ENCODE data around the gene MLKL.
A peak's percentile ranks its signal among the peaks of the same experiment; 100 is the strongest.
"Not testable (repeated sequence)": the region's sequence is repeated elsewhere in the genome, so short reads cannot be mapped to it uniquely, and the experiment has no call there.

Gene MLKL

DNA sequence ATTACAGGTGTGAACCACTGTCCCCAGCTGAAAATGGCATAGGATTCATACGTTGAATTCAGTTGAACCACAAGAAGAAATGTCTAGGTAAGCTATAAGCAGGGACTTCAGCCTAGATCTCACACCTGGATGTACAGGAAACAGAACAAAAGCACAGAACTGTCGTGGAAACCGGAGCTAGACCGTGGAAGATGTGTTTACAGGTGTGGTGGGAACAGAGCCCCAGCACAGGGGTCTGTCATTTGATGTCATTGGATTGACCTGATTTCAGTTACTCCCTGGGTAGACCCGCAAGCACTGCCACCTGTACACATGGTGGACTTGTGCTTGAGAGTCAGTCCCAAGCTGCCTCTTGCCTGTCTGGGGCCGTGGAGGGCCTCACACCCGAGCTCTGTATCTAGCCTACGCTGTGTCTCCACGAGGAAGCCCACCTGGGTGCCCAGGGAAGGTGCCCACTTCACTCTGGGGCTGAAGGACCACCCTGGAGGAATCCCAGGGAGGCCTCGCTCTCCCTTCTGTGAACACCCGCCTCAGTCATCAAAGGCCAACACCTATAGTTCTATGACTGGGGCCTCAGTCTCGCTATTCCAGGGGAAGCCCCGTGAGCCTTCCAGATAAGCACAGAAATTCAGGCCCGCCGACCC, 32.2 kb upstream of the MLKL start:
- DNase-seq (ENCODE audit: low read depth), result no peak

DNA sequence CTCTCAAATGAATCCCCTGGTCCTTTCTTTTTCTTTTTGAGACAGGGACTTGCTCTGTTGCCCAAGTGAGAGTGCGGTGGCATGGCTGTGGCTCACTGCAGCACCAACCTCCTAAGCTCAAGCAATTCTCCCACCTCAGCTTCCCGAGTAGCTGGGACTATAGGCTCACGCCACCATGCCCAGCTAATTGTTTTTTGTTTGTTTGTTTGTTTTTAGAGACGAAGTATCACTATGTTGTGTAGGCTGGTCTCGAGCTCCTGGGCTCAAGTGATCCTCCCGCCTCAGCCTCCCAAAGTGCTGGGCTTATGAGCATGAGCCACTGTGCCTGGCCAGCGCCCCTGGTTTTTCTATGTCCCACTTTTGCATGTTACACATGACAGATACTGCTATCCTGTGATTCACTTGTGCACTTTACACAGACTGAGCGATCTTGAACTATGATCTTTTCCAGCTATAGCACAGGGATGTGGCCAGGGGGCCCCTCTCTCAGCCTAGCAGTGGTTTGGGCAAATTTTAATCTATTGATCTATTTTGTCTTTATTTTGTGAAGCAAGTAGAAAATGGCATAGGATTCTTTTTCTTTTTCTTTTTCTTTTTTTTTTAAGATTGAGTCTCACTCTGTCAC, 31.3 kb upstream of the MLKL start:
- DNase-seq (ENCODE audit: low read depth), result no peak

DNA sequence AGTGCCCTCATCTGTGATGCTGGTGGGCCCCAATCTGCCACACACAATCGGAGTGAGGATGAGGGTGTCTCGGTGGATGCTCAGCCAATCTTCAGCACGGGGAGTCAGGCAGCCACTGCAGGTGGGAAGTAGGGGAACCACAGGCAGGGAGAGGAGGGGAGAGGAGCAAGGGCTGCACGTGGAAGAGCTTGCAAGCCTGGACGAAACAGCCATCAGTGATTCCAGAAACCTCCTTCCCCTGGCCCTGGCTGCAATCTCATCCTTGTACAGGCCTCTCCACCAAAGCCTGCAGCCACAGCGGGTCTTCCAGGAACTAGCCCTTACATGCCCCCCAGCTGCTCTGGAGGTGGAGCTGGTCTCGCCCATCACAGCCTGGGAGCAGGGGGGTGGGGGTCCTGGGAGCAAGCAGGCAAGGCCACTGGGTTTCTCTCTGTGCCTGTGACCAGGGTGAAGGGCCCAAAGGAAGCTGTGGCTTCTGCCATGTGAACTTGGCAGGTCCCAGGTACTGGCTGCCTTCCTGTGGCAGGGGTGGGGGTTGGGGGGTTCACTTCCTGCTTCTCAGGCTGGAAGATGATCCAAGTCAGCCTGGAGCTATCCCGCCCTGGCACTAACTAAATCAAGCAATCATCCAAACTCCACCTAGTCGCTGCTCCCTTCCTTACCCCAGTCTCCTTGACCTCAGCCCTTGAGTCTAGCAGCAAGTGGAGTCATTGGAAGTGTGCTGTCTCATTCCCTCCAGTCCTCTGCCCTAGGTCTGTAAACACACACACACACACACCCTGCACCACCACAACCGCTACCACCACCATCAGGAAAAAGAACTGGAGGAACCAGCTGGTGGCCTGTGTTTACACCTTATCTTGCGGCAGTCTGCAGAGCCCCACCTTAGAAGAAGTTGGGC, 29.4 kb upstream of the MLKL start:
- no peak for DNase-seq (ENCODE audit: low read depth)

DNA sequence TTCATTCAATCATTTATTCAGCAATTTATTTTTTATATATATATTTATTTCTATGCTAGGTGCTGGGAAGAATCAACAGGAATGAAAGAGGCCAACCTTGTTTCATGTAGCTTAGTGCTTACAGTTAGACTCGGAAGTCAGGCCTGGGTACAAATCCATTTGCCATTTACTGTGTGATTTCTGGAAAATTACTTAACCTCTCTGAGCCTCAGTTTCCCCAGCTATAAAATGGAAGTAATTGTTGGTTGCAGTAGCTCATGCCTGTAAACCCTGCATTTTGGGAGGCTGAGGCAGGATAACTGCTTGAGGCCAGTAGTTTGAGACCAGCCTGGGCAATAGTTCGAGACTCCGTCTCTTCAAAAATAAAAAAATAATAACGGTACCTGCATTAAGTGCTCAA, 27.2 kb upstream of the MLKL start:
- no peak for DNase-seq (ENCODE audit: low read depth)

DNA sequence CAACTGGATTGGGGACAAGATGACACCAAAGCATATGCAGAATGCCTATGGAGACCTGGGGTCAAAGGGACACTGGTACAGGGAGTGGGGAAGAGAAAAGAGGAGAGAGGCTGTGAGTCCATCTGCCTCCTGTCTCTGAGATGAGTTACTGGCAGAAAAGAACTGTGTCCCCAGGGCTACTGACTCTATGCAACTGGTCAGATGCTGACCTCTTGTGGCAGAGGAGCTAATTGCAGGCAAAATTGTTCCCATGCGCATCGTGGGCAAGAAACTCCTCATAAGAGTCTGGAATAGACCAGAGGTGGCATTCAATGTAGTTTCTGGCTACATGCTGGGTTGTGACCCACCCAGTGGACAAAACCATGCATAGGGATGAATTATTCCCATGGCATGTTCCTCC, 26.1 kb upstream of the MLKL start:
- DNase-seq (ENCODE audit: low read depth), result no peak

DNA sequence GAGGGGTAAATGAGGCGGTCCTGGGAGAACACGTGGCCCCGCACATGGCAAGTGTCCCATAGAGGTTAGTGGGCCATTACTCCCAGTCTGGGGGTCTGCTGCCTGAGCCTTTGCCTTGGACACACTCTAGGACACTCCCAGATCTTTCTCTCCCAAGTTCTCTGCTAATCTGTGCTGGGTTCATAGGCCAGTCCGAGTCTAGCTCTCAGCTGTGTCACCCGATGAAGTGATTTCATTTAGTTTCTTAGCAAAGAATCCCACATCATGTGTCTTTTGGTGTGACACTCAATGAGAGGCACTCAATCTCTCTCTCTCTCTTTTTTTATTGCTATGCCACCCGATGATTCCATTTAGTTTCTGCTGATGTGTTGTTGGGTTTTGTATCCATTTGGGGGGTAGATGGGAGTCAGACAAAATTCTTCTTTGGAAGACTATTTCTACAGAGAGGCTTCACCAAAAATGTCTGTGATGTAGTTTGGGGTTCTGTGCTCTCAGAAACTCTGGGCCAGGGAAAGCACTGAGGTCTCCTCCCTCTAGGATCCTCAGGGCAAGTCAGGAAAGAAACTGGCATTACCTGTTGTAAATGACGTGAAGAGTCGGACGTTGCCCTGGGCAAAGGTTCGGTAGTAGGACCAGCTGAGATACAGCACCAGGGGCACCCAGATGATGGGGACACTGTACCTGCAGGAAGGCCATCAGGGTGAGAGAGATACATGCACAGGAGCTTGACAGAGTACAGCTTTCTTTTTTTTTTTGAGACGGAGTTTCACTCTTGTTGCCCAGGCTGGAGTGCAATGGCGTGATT, 25.2 kb upstream of the MLKL start:
- DNase-seq (ENCODE audit: low read depth), result no peak

DNA sequence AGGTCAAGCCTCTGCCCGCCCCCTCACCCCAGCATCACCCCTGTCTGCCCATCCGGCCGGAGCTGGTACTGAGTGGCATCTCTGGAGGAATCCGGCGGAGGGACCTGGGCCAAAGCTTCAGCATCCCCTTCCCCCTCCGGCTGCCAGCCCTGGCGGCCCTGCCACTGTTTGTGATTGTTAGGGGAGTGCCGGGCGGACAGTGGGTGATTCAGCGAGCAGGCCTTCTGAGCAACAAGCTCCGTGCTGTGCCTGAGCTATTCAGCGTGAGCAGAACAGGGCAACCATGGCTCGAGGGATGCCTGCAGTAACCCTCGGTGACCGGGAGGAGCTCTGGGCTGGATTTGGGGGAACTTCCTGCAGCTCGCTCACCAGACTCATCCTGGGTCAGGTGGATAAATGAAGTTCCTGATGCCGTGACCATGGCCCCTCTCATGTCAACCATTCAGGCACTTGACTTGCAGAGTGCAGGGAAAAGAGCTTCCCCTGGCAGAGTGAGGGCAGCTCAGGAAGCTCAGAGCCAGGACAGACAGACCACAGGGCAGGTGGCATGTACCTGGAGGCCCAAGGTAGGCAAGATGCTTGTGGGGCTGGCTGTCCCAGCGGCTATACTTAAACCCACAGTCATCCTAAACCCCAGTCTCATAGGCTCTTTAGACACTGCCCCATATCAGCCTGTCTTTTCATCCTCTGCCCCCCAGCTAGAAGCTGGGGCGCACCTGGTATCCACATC, 24.3 kb upstream of the MLKL start:
- peak; percentile 52 for DNase-seq (ENCODE audit: low read depth)

DNA sequence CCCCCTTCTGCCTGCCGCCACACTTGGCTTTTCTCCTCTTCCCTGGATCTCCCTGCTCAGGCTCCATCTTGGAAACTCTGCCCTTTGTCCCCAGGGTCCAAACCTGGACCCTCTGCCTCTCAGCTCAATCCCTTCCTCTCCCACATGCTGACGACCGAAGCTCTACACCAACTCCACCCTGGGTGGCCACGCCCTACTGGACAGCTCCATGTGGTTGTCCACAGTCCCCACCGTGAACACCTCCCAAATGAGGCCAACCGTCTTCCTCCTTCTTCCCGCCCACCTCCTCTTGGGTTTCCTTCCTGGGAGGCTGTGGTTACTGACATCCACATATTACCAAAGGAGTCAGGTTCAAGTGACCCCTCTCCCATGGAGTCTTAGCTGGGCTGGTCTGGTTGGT, 22.6 kb upstream of the MLKL start:
- DNase-seq (ENCODE audit: low read depth), result no peak

DNA sequence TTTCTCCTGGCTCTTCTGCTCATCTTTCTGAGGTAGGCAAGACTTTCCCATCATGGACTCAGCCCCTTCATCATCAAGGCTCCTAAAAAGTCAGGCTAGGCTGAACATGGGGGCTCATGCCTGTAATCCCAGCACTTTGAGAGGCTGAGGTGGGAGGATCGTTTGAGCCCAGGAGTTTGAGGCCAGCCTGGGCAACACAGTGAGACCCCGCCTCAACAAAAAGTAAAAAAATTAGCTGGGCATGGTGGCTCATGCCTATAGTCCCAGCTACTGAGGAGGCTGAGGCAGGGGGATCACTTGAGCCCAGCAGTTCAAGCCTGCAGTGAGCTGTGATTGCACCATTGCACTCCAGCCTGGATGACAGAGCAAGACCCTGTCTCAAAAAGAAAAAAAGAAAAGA, 21.5 kb upstream of the MLKL start:
- not testable (repeated sequence) for DNase-seq (ENCODE audit: low read depth)

DNA sequence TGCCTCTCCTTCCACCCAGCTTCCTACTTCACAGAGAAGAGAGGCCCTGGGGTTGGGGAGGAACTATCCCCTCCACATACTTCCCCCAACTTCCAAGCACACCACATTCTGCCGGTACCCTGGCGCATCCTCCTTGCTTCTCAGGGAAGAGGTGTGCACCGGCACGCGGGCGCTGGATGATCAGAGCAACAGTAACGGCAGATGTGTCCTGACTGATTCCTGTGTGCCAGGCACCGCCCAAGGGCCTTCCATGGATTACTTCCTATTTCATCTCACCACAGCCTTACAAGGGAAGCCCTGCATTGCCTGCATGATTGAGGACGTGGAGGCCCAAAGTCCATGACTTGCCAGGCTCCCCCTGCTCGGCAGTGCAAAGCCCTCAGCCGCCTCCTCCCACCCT, 21.1 kb upstream of the MLKL start:
- DNase-seq (ENCODE audit: low read depth), result no peak

DNA sequence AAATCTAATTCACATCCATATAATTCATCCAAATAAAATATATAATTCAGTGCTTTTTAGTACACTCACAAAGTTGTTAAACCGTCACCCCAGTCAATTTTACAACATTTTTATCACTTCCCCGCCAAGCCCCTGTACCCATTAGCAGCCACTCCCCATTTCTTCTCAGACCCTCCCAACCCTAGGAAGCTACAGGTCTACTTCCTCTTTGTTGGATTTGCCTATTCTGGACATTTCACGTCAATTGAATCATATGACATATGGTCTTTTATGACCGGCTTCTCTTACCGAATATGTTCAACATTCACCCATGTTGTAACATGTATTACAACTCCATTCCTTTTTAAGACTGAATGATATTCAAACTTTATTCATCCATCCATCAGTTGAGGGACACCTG, 19.9 kb upstream of the MLKL start:
- DNase-seq (ENCODE audit: low read depth), result no peak

DNA sequence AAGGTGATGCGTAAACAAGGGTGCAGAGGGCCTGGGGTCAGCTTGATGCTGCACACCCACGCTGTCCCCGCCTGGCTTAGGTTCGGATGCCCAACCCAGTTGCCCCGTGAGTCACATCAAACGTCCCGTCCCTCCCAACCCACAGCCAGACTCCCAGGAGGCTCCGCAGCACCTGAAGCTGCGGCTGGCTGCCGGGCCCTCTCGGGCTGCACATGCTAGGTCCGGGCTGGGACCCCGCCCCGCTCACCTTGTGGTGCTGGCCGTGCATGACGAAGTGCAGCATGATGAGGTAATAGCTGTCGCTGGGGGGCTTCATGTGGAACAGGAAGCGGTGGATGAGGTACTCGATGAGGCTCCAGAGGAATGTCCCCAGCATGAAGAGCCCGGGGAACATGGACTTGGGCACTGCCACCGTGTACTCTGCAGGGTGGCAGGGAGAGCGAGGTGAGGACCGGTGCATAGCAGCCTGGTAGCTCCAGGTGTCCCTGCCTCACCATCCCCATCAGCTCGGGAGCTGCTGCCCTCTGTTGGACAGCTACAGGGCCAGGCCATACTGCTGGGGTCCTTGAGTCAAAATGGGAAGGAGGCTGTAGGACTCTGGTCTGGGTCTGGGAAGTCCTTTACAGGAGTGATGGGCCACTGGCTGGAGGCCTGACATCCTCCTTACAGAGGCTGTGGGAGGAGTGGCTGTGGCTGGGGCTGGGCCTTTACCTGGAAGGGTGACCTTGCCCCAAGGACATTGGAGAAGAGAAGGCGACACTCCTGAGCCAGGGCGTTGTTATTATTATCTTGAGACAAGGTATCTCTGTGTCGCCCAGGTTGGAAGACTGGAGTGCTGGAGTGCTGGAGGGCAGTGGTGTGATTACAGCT, 18.3 kb upstream of the MLKL start:
- no peak for DNase-seq (ENCODE audit: low read depth)

DNA sequence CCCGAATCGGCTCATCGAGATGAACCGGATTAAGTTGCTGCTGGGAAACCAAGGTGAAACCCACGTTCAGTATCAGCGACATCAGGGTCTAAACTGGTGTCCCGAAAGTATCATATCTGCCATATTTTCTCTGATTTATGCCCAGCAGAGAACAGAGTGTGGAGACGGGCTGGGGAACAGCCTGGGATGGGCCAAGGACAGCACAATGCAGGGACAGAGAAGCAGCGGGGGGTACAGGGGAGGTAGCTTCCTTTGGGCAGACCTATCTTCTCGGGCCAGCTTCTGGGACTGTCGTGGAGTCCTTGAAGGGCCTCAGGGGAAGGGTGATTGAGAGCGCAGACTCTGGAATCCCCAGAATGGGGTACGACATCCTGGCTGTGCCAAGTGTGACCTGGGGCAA, 17.5 kb upstream of the MLKL start:
- DNase-seq (ENCODE audit: low read depth), result no peak

DNA sequence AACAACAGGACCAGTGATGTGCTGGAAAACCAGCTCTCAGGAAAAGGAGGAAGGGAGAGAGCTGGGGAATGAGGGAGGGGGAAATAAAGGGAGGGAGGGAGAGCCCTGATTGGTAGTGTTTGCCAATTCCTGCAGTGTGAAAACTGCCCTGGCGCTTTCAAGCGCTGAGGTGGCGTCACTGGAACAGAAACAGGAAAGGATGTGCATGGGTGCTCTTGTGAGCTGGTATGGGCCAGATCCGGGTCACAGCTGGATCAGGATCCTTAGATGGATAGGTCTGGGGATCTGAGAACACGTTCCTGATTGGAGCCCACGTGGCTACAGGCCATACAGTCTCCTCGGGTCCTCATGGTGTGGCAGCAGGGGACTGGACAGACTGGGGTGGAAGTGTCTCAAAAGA, 16.7 kb upstream of the MLKL start:
- DNase-seq (ENCODE audit: low read depth), result no peak

DNA sequence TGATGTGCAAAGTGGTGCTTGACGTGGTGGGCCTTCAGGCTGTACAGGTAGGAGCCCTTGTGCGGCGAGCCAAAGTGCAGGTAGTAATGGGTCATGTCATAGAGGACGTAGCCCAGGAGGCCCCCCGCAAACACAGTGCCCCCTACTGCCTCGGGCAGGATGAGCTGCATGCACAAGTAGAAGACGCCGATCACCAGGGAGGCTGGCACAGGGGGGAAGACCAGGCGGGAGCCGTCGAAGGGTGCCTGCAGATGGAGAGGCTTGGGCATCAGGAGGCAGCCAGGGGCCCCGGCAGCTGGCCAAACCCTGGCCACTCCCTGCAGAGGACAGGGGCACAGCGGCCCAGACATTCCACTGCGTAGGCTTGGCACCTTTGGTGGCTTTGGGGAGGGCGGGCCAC, 15.7 kb upstream of the MLKL start:
- DNase-seq (ENCODE audit: low read depth), result no peak

DNA sequence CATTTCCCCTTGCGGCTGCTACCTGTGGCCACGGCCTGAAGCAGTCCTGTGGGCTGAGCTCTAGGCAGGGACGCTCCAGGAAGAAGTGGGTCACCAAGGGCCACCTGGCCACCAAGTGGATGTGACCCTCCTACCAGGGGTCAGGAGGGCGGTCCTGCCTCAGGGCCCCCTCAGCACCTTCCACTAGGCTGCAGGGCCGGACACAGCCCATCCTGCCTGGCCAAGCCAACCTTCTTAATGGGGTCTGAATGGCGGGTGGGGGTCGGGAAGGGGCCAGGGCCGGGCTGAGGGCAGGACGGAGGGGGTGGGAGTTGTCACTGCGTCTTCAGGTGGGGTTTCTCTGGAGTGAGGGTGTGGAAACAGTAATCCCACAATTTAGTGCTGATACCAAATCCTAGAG, 13.2 kb upstream of the MLKL start:
- no peak for DNase-seq (ENCODE audit: low read depth)

DNA sequence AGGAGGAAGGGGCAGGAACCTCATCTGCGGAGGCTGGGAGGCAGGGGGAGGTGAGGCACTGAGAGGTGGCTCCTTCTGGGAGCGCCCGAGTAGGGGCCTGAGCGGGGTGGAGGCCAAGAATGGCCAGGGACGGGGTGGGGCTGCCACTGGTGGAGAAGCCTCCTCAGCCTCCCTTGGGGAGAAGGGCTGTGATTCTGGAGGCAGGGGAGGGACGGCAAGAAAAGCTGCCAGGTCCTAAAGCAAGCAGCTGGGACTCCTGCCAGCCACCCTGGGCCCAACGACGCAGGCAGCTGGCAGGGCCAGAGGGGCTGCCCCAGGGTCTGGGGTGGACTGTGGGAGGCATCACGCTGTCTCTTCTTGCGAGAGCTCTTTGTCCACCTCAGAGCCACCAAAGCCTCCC, 12.7 kb upstream of the MLKL start:
- DNase-seq (ENCODE audit: low read depth), result no peak

DNA sequence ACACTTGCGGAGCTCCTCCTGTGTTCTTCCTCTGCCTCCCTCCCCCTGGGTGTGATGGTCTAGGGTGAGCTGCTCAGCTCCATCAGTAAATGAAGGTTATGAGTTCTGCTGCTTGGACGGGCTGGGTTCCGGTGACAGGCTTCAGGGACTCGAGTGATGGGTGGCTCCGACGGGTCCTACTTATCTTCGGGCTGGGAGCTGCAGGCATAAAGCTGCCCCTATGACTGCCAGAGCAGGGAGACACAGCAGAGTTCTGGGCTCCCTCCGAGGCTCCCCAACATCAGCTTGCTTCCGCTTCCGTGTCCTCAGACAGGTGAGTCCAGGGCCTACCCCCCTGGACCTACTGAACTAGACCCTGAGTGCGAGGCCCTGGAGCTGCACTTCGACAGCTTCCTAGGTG, 11.3 kb upstream of the MLKL start:
- no peak for DNase-seq (ENCODE audit: low read depth)

DNA sequence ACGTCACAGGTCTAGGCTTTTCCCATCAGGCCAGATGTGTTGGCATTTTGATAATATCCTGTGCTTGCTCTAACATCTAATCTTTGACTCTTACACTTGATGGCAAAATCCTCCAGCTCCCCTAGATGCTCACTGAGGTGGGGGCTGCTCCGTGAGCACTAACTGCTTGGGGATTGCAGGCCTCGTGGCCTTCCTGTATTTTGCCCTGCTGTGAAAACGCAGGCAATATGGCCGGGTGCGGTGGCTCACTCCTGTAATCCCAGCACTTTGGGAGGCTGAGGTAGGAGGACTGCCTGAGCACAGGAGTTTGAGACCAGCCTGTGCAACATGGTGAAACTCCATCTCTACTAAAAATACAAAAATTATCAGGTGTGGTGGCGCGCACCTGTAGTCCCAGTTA, 9.7 kb upstream of the MLKL start:
- DNase-seq (ENCODE audit: low read depth), result no peak

DNA sequence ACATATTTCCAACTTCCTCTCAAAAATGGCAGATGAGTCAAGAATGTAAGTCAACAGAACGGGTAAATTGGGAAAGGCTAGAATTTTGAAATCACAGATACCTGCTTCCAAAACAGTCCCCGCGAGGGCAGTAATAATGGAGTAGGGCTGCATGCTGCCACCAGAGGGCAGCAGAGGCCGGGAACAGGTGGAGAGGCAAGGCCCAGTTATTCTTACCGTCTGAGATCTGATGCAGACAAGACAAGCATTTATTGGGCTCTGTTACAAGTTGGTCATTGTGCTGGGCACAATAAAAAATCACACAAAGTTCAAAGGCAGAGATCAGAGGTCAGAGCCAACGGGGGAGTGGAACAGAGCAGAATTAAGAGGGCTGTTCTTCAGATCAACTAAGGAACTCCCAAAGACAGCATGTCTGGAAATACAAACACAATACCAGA, 8.8 kb upstream of the MLKL start:
- peak; percentile 36 for DNase-seq (ENCODE audit: low read depth)

DNA sequence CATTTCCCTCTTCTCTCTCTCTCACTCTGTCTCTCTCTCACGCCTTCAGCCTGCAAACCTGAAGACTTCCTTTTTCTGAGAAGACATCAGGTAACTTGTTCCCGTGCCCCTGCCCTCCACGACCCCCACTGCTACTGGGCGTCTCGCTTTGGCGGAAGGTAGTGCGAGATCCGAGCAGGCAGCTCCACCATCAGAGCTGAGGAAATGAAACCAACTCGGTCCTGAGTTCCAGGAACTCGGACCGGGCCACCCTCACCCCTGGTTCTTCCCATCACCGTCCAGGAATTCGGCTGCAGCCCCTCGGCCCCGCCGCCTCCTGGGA, 585 bp downstream of the MLKL start:
- no peak for DNase-seq (ENCODE audit: low read depth)

Data from non-pigmented ciliary epithelial cell (primary cell).